Right lobe of liver (tissue), 4 donors: ENCODE data around the gene FGGY.

ENCODE experiments used
- CTCF ChIP-seq, 4 donors: fragments of 200-600 bp in 3 of 4; fragments of 450-650 bp in 1 of 4; IDR thresholded peaks; one replicate each; pipeline versions ENCODE4 v1.5.1 to v1.8.0; 2016 to 2022; ENCODE audit warnings: antibody characterized with exemption in 4 of 4, mild to moderate bottlenecking in 2 of 4
- POLR2A ChIP-seq: fragments of 450-650 bp; IDR thresholded peaks from one replicate; pipeline ENCODE4 v1.6.1; 2017; ENCODE audit warnings: antibody characterized with exemption, mild to moderate bottlenecking
- donor health status: DM: no; HTN: no; CAD: no.
- donor health status: DM: no; HTN: no; CAD: no.
- donor health status: DM: no; HTN: yes; CAD: no.

GRCh38 chr1:59771361-59771760 is 474.5 kb downstream of the FGGY start:
- no peak for TF ChIP-seq CTCF (IDR thresholded peaks at IDR 0.05)
- TF ChIP-seq POLR2A, result no peak
